GM21381 (cell line): ENCODE results near the gene PPRC1.

Source experiments
- ATAC-seq: cut with Tn5 transposase; IDR thresholded peaks from one replicate; pipeline ENCODE4 v1.9.1; 2021; ENCODE audit warnings: mild to moderate bottlenecking, moderate library complexity; ENCODE audit not compliant: unreplicated experiment

Gene PPRC1

DNA sequence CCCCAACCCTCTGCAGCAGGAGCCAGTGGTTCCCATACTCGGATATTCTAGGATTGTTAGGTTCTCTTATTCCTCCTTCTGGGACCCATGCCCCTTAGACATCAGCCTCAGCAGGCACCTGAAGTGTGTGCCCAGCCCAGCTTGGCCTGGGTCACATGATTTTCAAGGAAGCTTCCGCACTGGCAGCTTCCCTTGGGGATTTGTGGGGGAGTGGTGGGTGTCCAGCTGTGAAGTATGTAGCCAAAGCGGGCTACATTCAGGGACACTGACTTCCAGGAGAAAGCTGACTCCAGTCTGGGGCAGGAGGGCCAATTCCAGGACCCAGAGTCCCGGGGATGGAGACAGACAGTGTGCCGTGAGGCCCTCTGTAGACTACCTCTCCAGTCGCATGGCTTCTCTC, 14.0 kb upstream of the PPRC1 start:
- ATAC-seq: no peak

- ATAC-seq: no peak
Measured at GRCh38 chr10:102119417-102120141, 13.3 kb upstream of the PPRC1 start.

DNA sequence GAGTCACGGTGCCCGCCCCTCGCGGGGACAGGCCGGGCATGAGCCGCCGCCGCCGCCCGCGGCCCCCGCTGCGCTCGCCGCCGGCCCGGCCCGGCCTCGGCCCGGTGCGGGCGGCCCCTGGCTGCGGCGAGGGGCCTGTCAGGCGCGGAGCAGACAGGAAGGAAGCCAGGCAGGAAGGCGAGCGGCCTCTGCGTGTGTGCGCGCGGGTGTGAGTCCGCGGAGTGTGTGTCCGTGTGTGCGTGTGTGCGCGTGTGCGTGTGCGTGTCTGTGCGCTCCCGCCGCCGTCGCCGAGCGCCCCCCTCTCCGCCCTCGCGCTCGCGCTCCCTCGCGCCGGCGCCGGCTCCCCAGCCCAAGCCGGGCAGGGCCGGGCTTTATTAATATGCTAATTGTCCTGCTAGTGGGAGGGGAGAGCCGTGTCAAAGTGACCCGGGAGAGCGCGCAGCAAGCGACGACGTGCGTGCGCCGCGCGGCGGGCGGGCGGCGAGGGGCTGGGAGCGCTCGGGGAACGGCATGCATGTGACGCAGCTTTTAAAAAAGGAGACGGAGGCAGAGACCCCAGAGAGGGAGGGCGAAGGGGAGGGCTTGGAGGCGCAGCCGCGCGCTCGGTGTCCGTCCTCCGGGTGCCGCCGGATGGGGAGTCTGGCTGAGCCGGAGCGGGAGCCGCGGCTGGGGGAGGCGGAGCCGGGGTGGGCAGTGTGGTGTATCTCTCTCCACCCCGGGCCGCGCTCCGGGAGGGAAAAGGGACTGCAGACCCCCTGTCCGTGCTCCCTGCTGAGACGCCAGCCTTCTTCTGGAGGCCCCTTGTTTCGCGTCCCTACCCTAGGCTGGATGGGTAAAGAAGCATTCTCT, 12.5 kb upstream of the PPRC1 start, which contains the start of gene LDB1:
Gene LDB1, minus strand, starts transcription at position 227 of the 849 bp plus-strand sequence. CDS start 258 bp downstream, outside the sequence.
- peak; percentile 67 for ATAC-seq

GRCh38 chr10:102120991-102121738, 11.7 kb upstream of the PPRC1 start:
- ATAC-seq: no peak

GRCh38 chr10:102121739-102122372, 11.0 kb upstream of the PPRC1 start:
- ATAC-seq: no peak

DNA sequence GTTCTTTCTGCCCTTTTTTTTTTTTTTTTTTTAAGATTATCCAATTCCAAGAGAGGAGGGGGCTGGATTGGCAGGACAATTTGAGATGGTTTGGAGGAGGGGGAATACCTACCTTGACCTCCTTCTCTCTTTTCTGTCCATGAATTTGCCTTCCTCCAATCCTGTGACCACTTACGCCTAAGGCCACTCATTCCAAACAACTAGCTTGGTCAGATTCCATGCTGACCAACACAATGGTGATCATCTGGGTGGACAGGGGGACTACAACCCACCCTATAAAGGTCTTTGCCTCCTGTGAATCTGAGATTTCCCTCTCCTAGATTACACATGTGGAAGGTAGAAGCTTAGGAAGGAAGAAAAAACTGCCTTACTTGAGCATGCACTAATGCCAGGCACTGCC, 10.4 kb upstream of the PPRC1 start:
- no peak for ATAC-seq

DNA sequence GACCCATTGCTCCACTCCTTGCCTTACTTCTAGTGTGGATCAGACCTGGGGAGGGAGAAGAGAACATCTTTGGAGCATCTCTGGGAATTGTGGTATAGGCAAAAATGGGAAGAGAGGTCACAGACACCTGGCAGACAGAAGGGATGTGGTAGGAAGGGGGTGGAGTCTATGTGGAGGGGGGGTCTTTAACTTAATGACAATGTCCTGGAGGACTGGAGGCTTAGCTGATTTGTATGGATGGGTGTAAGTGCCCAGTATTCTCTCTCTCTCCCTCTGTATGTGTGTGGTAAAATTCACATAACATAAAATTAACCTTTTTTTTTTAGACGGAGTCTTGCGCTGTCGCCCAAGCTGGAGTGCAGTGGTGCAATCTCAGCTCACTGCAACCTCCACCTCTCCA, 9.6 kb upstream of the PPRC1 start:
- ATAC-seq: no peak

GRCh38 chr10:102131286-102132170, 1.3 kb upstream of the PPRC1 start:
- ATAC-seq: no peak

DNA sequence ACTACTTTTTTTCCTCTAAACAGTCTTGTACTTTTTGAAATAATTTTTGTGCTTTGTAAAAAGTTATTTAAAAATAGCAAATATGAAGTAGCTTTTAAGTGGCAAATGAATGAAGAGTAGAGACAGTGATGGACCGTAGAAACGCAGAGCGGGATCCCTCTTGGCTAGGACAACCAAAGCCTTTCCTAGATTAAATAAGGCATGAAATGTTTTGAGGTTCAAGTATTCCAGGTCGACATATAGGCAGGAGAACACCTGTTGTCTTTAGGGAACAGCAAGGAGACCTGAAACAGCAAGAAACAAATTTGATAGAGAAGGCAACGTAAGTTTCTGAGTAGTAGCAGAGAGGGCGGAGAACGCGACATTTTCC, 662 bp upstream of the PPRC1 start:
- ATAC-seq: no peak

DNA sequence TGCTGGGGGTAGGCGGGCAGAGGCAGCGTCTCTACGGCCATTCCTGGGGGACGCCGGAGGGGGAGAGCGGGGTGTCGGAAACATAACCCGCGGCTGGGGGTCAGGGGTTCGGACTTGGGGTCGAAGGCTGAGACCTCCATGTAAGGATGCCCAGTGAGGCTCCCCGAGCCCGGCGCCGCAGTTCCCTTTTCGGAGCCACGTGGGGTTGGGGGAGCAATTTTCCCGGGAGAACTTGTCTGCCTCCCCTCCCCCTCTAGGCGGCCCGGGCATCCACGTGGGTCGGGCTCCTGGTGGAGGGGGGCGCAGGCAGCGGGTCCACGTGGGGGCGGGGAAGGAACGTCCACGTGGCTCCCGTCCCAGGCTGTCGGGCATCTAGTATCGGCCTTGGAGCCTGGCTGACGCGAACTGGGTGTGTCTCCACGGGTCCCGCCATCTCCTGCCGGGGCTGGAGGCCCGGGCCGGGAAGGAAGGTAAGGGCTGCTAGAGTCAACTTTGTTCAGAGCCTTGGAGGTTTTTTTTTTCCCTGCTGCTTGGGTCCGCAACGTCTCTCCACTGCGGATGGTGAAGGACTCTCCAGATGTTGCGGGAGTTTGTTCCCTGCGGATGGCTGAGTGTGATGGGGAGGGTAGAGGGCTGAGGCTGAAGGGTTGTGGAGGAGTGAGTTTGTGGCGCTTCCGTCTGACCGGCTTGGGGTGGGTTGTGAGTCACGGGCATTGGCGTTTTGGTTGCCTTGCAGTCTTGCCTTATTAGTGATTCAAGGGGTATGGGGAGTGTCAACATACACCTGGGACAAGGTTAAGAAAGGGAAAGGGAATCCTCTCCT, 744 bp downstream of the PPRC1 start:
- ATAC-seq: no peak

GRCh38 chr10:102134416-102134815, 1.6 kb downstream of the PPRC1 start:
- no peak for ATAC-seq

DNA sequence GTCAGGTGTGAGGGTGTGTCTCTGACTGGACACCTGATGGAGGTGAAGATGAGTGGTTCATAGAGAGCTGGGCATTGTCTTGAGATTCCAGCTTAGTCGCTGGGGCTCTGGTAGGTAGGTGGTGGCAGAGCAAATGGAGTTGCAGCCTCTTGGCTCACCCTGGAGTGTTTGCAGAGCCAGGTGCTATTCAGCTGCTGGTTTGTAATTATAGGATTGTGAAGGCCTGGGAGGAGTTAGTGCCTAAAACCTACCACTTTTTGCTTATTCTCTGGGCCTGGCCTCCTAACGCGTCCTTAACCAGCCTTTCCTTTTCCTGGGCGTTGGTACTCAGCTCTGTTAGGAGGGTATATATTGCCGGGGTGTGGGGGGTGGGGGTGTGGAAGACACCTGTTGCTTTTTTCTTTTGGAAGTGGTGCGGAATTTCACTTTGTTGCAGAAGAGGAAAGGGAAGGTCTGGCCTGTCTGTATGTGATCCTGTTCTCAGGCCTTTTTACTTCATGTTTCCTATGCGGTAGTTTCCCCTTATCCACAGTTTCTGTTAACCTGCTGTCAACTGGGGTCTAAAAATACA, 3.2 kb downstream of the PPRC1 start:
- no peak for ATAC-seq

DNA sequence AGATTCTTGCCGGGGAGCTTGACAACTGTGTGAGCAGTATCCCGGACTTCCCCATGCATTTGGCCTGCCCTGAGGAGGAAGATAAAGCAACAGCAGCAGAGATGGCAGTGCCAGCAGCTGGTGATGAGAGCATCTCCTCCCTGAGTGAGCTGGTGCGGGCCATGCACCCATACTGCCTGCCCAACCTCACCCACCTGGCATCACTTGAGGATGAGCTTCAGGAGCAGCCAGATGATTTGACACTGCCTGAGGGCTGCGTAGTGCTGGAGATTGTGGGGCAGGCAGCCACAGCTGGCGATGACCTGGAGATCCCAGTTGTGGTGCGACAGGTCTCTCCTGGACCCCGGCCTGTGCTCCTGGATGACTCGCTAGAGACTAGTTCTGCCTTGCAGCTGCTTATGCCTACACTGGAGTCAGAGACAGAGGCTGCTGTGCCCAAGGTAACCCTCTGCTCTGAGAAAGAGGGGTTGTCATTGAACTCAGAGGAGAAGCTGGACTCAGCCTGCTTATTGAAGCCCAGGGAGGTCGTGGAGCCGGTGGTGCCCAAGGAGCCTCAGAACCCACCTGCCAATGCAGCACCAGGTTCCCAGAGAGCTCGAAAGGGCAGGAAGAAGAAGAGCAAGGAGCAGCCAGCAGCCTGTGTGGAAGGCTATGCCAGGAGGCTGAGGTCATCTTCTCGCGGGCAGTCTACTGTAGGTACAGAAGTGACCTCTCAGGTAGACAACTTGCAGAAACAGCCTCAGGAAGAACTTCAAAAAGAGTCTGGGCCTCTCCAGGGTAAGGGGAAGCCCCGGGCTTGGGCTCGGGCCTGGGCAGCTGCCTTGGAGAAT, 6.7 kb downstream of the PPRC1 start:
- ATAC-seq: no peak

DNA sequence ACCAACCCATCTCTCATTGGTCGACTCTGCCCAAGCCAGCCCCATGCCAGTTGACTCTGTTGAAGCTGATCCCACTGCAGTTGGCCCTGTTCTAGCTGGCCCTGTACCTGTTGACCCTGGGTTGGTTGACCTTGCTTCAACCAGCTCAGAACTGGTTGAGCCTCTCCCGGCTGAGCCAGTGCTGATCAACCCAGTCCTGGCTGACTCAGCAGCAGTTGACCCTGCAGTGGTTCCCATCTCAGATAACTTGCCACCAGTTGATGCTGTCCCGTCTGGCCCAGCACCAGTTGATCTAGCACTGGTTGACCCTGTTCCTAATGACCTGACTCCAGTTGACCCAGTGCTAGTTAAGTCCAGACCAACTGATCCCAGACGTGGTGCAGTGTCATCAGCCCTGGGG, 7.4 kb downstream of the PPRC1 start:
- no peak for ATAC-seq

DNA sequence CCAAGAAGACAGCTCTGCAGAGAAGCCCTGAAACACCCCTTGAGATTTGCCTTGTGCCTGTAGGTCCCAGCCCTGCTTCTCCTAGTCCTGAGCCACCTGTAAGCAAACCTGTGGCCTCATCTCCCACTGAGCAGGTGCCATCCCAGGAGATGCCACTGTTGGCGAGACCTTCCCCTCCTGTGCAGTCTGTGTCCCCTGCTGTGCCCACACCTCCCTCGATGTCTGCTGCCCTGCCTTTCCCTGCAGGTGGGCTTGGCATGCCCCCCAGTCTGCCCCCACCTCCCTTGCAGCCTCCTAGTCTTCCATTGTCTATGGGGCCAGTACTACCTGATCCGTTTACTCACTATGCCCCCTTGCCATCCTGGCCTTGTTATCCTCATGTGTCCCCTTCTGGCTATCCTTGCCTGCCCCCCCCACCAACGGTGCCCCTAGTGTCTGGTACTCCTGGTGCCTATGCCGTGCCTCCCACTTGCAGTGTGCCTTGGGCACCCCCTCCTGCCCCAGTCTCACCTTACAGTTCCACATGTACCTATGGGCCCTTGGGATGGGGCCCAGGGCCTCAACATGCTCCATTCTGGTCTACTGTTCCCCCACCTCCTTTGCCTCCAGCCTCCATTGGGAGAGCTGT, 8.2 kb downstream of the PPRC1 start:
- no peak for ATAC-seq

GRCh38 chr10:102141583-102142107, 8.8 kb downstream of the PPRC1 start:
- no peak for ATAC-seq

GRCh38 chr10:102146971-102147428, 14.2 kb downstream of the PPRC1 start:
- no peak for ATAC-seq
